Liver (tissue), 3 donors: ENCODE results near the gene C7orf57.

Experiments used
- EGR1 ChIP-seq, 2 donors: IDR thresholded peaks; 2 replicates each; pipeline ENCODE4 v1.6.1; 2016 to 2018; ENCODE audit warnings: antibody characterized with exemption in 2 of 2, low read depth in 2 of 2
- FOXA1 ChIP-seq: IDR thresholded peaks from 2 replicates; pipeline ENCODE4 v1.6.1; 2016; ENCODE audit warnings: antibody characterized with exemption
- GABPA ChIP-seq, 2 donors: IDR thresholded peaks in 1 of 2; conservative IDR thresholded peaks in 1 of 2; 2 replicates each; pipeline ENCODE4 v1.6.1; 2016; ENCODE audit warnings: antibody characterized with exemption in 2 of 2, mild to moderate bottlenecking in 1 of 2, moderate library complexity in 1 of 2
- MAX ChIP-seq: IDR thresholded peaks from 2 replicates; pipeline ENCODE4 v1.6.1; 2016; ENCODE audit warnings: antibody characterized with exemption
- RAD21 ChIP-seq, 2 donors: IDR thresholded peaks; 2 replicates each; pipeline ENCODE4 v1.6.1; 2016; ENCODE audit warnings: antibody characterized with exemption in 2 of 2, mild to moderate bottlenecking in 2 of 2
- SP1 ChIP-seq: IDR thresholded peaks from 2 replicates; pipeline ENCODE4 v1.6.1; 2018; ENCODE audit warnings: antibody characterized with exemption, mild to moderate bottlenecking
- TAF1 ChIP-seq: conservative IDR thresholded peaks from 2 replicates; pipeline ENCODE4 v1.6.1; 2016; ENCODE audit warnings: antibody characterized with exemption, mild to moderate bottlenecking
- ZBTB33 ChIP-seq: IDR thresholded peaks from 2 replicates; pipeline ENCODE4 v1.6.1; 2016; ENCODE audit warnings: antibody characterized with exemption
- TF ChIP-seq, protein P1 (sequence below): fragments of 150-350 bp; IDR thresholded peaks from 2 replicates; pipeline ENCODE4 v1.5.1; 2017; ENCODE audit warnings: improper control_type of control experiment, low read depth, low read length; ENCODE audit not compliant: missing input control
- TF ChIP-seq, protein P2 (sequence below): IDR thresholded peaks from 2 replicates; pipeline ENCODE4 v1.6.1; 2016; ENCODE audit warnings: antibody characterized with exemption, mild to moderate bottlenecking
- donor health status: healthy.
- donor health status: healthy.

- TF ChIP-seq, protein P1, sequence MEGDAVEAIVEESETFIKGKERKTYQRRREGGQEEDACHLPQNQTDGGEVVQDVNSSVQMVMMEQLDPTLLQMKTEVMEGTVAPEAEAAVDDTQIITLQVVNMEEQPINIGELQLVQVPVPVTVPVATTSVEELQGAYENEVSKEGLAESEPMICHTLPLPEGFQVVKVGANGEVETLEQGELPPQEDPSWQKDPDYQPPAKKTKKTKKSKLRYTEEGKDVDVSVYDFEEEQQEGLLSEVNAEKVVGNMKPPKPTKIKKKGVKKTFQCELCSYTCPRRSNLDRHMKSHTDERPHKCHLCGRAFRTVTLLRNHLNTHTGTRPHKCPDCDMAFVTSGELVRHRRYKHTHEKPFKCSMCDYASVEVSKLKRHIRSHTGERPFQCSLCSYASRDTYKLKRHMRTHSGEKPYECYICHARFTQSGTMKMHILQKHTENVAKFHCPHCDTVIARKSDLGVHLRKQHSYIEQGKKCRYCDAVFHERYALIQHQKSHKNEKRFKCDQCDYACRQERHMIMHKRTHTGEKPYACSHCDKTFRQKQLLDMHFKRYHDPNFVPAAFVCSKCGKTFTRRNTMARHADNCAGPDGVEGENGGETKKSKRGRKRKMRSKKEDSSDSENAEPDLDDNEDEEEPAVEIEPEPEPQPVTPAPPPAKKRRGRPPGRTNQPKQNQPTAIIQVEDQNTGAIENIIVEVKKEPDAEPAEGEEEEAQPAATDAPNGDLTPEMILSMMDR, result no peak
- TF ChIP-seq, protein P2, sequence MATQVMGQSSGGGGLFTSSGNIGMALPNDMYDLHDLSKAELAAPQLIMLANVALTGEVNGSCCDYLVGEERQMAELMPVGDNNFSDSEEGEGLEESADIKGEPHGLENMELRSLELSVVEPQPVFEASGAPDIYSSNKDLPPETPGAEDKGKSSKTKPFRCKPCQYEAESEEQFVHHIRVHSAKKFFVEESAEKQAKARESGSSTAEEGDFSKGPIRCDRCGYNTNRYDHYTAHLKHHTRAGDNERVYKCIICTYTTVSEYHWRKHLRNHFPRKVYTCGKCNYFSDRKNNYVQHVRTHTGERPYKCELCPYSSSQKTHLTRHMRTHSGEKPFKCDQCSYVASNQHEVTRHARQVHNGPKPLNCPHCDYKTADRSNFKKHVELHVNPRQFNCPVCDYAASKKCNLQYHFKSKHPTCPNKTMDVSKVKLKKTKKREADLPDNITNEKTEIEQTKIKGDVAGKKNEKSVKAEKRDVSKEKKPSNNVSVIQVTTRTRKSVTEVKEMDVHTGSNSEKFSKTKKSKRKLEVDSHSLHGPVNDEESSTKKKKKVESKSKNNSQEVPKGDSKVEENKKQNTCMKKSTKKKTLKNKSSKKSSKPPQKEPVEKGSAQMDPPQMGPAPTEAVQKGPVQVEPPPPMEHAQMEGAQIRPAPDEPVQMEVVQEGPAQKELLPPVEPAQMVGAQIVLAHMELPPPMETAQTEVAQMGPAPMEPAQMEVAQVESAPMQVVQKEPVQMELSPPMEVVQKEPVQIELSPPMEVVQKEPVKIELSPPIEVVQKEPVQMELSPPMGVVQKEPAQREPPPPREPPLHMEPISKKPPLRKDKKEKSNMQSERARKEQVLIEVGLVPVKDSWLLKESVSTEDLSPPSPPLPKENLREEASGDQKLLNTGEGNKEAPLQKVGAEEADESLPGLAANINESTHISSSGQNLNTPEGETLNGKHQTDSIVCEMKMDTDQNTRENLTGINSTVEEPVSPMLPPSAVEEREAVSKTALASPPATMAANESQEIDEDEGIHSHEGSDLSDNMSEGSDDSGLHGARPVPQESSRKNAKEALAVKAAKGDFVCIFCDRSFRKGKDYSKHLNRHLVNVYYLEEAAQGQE, result no peak
- TF ChIP-seq ZBTB33 (no peak), MAX (no peak), EGR1 (IDR thresholded peaks at IDR 0.05; ENCODE audit: low read depth in 2 of 2) (no peak), FOXA1 (no peak), SP1 (no peak), TAF1 (no peak), RAD21 (IDR thresholded peaks at IDR 0.05) (no peak), GABPA (IDR thresholded peaks at IDR 0.05 in 1 of 2, conservative IDR thresholded peaks at IDR 0.05 in 1 of 2) (no peak)
These were observed 72.7 kb downstream of the C7orf57 start for GRCh38 chr7:48107926-48108472.
